Measurements from ENCODE around the gene SLC28A2.
"Not testable (repeated sequence)": the region's sequence is repeated elsewhere in the genome, so short reads cannot be mapped to it uniquely, and the experiment has no call there.

The SLC28A2 gene

GRCh38 chr15:45306105-45306504, 54.1 kb downstream of the SLC28A2 start:
- no peaks in the 10 kb centered on the region for H3K36me3 Mint-ChIP-seq (ENCODE audit: low read depth)
- H3K4me1 Mint-ChIP-seq = peaks cover 4% of the 10 kb centered on the region
- no peak overlapping the region for H3K4me3 Mint-ChIP-seq
- H3K27ac Mint-ChIP-seq = no peak overlapping the region
- H3K9me3 Mint-ChIP-seq = peaks cover 22% of the 10 kb centered on the region
- DNase-seq = no peak
- TF ChIP-seq CTCF (IDR thresholded peaks at IDR 0.05) = no peak
- peaks cover 43% of the 10 kb centered on the region for H3K27me3 Mint-ChIP-seq (ENCODE audit: low read depth, poor library complexity)

- Mint-ChIP-seq H3K4me3 (no peak overlapping the region), H3K9me3 (peaks cover 23% of the 10 kb centered on the region), H3K27ac (no peak overlapping the region), H3K36me3 (ENCODE audit: low read depth) (no peaks in the 10 kb centered on the region), H3K4me1 (peaks cover 4% of the 10 kb centered on the region), H3K27me3 (ENCODE audit: low read depth, poor library complexity) (peaks cover 34% of the 10 kb centered on the region)
- TF ChIP-seq CTCF (IDR thresholded peaks at IDR 0.05) = no peak
- no peak for DNase-seq
These were observed 55.3 kb downstream of the SLC28A2 start for GRCh38 chr15:45307230-45307924.

GRCh38 chr15:45314117-45314516, 62.1 kb downstream of the SLC28A2 start:
- DNase-seq; H3K36me3 Mint-ChIP-seq (ENCODE audit: low read depth); H3K4me3 Mint-ChIP-seq; H3K4me1 Mint-ChIP-seq; H3K27ac Mint-ChIP-seq; H3K27me3 Mint-ChIP-seq (ENCODE audit: low read depth, poor library complexity): not testable (repeated sequence)
- H3K9me3 Mint-ChIP-seq = peaks cover 13% of the 10 kb centered on the region

- no peak for DNase-seq
- peaks cover 13% of the 10 kb centered on the region for H3K9me3 Mint-ChIP-seq
- H3K27me3 Mint-ChIP-seq (ENCODE audit: low read depth, poor library complexity) = peaks cover 7% of the 10 kb centered on the region
- H3K4me1 Mint-ChIP-seq = peaks cover 4% of the 10 kb centered on the region
- TF ChIP-seq CTCF (IDR thresholded peaks at IDR 0.05) = no peak
- H3K36me3 Mint-ChIP-seq (ENCODE audit: low read depth) = no peaks in the 10 kb centered on the region
- H3K4me3 Mint-ChIP-seq = no peak overlapping the region
- H3K27ac Mint-ChIP-seq = no peak overlapping the region
These were observed 62.9 kb downstream of the SLC28A2 start for GRCh38 chr15:45314960-45315359.

GRCh38 chr15:45319472-45320214, 67.6 kb downstream of the SLC28A2 start:
- H3K9me3 Mint-ChIP-seq = peaks cover 12% of the 10 kb centered on the region
- no peak overlapping the region for H3K4me3 Mint-ChIP-seq
- no peaks in the 10 kb centered on the region for H3K4me1 Mint-ChIP-seq
- H3K27me3 Mint-ChIP-seq (ENCODE audit: low read depth, poor library complexity) = peaks cover 21% of the 10 kb centered on the region
- no peak for DNase-seq
- no peak overlapping the region for H3K27ac Mint-ChIP-seq
- TF ChIP-seq CTCF (IDR thresholded peaks at IDR 0.05) = no peak
- no peaks in the 10 kb centered on the region for H3K36me3 Mint-ChIP-seq (ENCODE audit: low read depth)

GRCh38 chr15:45320581-45321205, 68.7 kb downstream of the SLC28A2 start:
- peaks cover 6% of the 10 kb centered on the region for H3K9me3 Mint-ChIP-seq
- no peak for DNase-seq
- H3K27ac Mint-ChIP-seq = no peak overlapping the region

More at GRCh38 chr15:45320581-45321205, 68.7 kb downstream of the SLC28A2 start:
- Mint-ChIP-seq H3K27me3 (ENCODE audit: low read depth, poor library complexity) (peaks cover 21% of the 10 kb centered on the region), H3K4me3 (no peak overlapping the region), H3K36me3 (ENCODE audit: low read depth) (no peaks in the 10 kb centered on the region), H3K4me1 (no peaks in the 10 kb centered on the region)
- TF ChIP-seq CTCF (IDR thresholded peaks at IDR 0.05) = no peak
